Measurements from ENCODE around the gene ISCU. TPM values are rescaled to one million over a fixed set of nuclear protein-coding genes. Genes with fewer than 3 reads are reported as not detected.

ISCU gene
- total and polyA plus RNA-seq, 2 donors (not counting 1 experiment from before 2014, with no cell fraction given), result 127 to 313 TPM

DNA sequence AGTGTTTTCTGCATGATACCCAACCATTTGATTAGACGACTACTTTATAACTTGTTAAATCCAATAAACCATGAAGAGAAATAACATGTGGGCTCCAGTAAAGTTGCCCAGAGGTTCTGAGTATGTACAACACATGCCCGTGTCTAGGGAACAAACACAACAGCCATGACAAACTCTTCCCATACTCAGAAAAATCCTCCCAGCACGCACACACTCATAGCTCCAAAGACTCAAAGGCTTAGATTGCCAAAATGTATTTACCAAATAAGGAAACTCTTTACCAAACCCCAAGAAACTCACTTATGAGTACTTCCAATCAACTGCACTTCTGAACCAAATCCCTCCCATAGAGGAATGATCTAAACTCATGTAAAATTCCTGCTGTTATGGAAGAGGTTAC is 18.7 kb upstream of the ISCU start:
- Histone ChIP-seq H3K79me2 (ENCODE audit: control insufficient read depth, insufficient read depth, low read length) (peaks cover 12% of the 10 kb centered on the region), H4K20me1 (ENCODE audit: control insufficient read depth, extremely low read depth, insufficient read depth, low read length) (peaks cover 1% of the 10 kb centered on the region), H3K4me1 (ENCODE audit: control insufficient read depth, extremely low read depth, insufficient read depth, low read length) (no peaks in the 10 kb centered on the region), H3K9ac (ENCODE audit: insufficient read depth, low read length) (no peak overlapping the region), H3K4me3 (replicated peaks in 1 of 4; ENCODE audit: control extremely low read depth in 1 of 4, insufficient read depth in 1 of 4, low read depth in 3 of 4, low read length in 4 of 4) (no peak overlapping the region), H2AFZ (ENCODE audit: low read length) (no peak overlapping the region), H3K27ac (ENCODE audit: insufficient read depth, low read length) (no peak overlapping the region), H3K27me3 (ENCODE audit: control insufficient read depth, insufficient read depth, low read length) (no peaks in the 10 kb centered on the region), H3K9me3 (ENCODE audit: control insufficient read depth, insufficient read depth, low read depth, low read length) (no peaks in the 10 kb centered on the region), H3K4me2 (ENCODE audit: extremely low read depth, insufficient read depth, low read length) (no peak overlapping the region), H3K36me3 (ENCODE audit: control insufficient read depth, insufficient read depth, low read length) (peaks cover 9% of the 10 kb centered on the region)
- TF ChIP-seq, protein P1, sequence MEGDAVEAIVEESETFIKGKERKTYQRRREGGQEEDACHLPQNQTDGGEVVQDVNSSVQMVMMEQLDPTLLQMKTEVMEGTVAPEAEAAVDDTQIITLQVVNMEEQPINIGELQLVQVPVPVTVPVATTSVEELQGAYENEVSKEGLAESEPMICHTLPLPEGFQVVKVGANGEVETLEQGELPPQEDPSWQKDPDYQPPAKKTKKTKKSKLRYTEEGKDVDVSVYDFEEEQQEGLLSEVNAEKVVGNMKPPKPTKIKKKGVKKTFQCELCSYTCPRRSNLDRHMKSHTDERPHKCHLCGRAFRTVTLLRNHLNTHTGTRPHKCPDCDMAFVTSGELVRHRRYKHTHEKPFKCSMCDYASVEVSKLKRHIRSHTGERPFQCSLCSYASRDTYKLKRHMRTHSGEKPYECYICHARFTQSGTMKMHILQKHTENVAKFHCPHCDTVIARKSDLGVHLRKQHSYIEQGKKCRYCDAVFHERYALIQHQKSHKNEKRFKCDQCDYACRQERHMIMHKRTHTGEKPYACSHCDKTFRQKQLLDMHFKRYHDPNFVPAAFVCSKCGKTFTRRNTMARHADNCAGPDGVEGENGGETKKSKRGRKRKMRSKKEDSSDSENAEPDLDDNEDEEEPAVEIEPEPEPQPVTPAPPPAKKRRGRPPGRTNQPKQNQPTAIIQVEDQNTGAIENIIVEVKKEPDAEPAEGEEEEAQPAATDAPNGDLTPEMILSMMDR (conservative IDR thresholded peaks at IDR 0.05 in 1 of 2, IDR thresholded peaks at IDR 0.05 in 1 of 2; ENCODE audit: low read depth in 1 of 2, low read length in 2 of 2), result no peak
- no peak for TF ChIP-seq EZH2 (IDR thresholded peaks at IDR 0.05; ENCODE audit: low read length, missing control alignments)
- DNase-seq (ENCODE audit: low read depth in 2 of 2), result no peak

GRCh38 chr12:108547686-108548085 is 14.7 kb upstream of the ISCU start:
- H4K20me1 ChIP-seq (ENCODE audit: control insufficient read depth, extremely low read depth, insufficient read depth, low read length), result no peaks in the 10 kb centered on the region

DNA sequence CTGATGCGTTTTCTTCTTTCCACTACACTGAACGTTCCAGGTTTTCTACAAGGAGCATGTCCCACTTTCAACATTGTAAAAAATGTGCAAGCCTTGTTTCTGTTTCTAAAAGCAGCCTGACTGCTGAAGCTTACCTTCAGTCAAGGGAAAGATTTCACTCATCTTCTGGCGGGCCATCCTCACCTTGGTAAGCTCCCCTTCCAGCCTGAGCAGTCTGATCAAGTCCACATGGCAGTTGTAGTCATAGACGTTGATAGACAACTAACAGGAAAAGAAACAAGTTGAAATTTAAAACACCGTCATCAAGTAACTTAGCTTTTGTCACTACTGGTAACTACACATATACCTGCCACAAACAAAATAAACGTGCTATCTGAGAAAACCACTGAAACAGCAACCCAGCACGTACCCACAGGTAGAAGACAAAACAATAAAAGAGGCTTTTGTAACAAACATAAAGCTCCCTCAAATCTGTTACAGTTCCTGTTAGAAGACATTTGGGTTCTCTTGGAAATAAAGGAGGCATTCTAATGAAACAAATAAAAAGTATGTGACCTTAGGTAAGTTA is 13.4 kb upstream of the ISCU start:
- no peaks in the 10 kb centered on the region for H3K4me1 ChIP-seq (ENCODE audit: control insufficient read depth, extremely low read depth, insufficient read depth, low read length)
- H3K27ac ChIP-seq (ENCODE audit: insufficient read depth, low read length), result no peak overlapping the region
- no peak overlapping the region for H3K4me2 ChIP-seq (ENCODE audit: extremely low read depth, insufficient read depth, low read length)
- H3K9ac ChIP-seq (ENCODE audit: insufficient read depth, low read length), result no peak overlapping the region
- no peak for TF ChIP-seq EZH2 (IDR thresholded peaks at IDR 0.05; ENCODE audit: low read length, missing control alignments)
- TF ChIP-seq, protein P1 (conservative IDR thresholded peaks at IDR 0.05 in 1 of 2, IDR thresholded peaks at IDR 0.05 in 1 of 2; ENCODE audit: low read depth in 1 of 2, low read length in 2 of 2), result no peak
- no peak overlapping the region for H2AFZ ChIP-seq (ENCODE audit: low read length)
- no peaks in the 10 kb centered on the region for H3K9me3 ChIP-seq (ENCODE audit: control insufficient read depth, insufficient read depth, low read depth, low read length)
- no peak overlapping the region for H3K4me3 ChIP-seq (replicated peaks in 1 of 4; ENCODE audit: control extremely low read depth in 1 of 4, insufficient read depth in 1 of 4, low read depth in 3 of 4, low read length in 4 of 4)
- H3K79me2 ChIP-seq (ENCODE audit: control insufficient read depth, insufficient read depth, low read length), result peaks cover 55% of the 10 kb centered on the region
- H3K27me3 ChIP-seq (ENCODE audit: control insufficient read depth, insufficient read depth, low read length), result no peaks in the 10 kb centered on the region
- DNase-seq (ENCODE audit: low read depth in 2 of 2), result no peak
- H3K36me3 ChIP-seq (ENCODE audit: control insufficient read depth, insufficient read depth, low read length), result peaks cover 5% of the 10 kb centered on the region
- no peaks in the 10 kb centered on the region for H4K20me1 ChIP-seq (ENCODE audit: control insufficient read depth, extremely low read depth, insufficient read depth, low read length)

More at GRCh38 chr12:108547686-108548085, 14.7 kb upstream of the ISCU start:
- H3K4me2 ChIP-seq (ENCODE audit: extremely low read depth, insufficient read depth, low read length), result no peak overlapping the region
- H3K9me3 ChIP-seq (ENCODE audit: control insufficient read depth, insufficient read depth, low read depth, low read length), result no peaks in the 10 kb centered on the region
- no peak overlapping the region for H3K4me3 ChIP-seq (replicated peaks in 1 of 4; ENCODE audit: control extremely low read depth in 1 of 4, insufficient read depth in 1 of 4, low read depth in 3 of 4, low read length in 4 of 4)
- no peak overlapping the region for H2AFZ ChIP-seq (ENCODE audit: low read length)
- no peak overlapping the region for H3K9ac ChIP-seq (ENCODE audit: insufficient read depth, low read length)
- peaks cover 44% of the 10 kb centered on the region for H3K79me2 ChIP-seq (ENCODE audit: control insufficient read depth, insufficient read depth, low read length)
- H3K4me1 ChIP-seq (ENCODE audit: control insufficient read depth, extremely low read depth, insufficient read depth, low read length), result no peaks in the 10 kb centered on the region
- no peak overlapping the region for H3K27ac ChIP-seq (ENCODE audit: insufficient read depth, low read length)
- no peaks in the 10 kb centered on the region for H3K27me3 ChIP-seq (ENCODE audit: control insufficient read depth, insufficient read depth, low read length)
- H3K36me3 ChIP-seq (ENCODE audit: control insufficient read depth, insufficient read depth, low read length), result peaks cover 9% of the 10 kb centered on the region
- no peak for DNase-seq (ENCODE audit: low read depth in 2 of 2)
- no peak for TF ChIP-seq EZH2 (IDR thresholded peaks at IDR 0.05; ENCODE audit: low read length, missing control alignments)
- TF ChIP-seq, protein P1 (conservative IDR thresholded peaks at IDR 0.05 in 1 of 2, IDR thresholded peaks at IDR 0.05 in 1 of 2; ENCODE audit: low read depth in 1 of 2, low read length in 2 of 2), result no peak

Measured in fibroblast of lung (primary cell).